ENCODE results near the gene C1QTNF9. TPM values are rescaled to one million over a fixed set of nuclear protein-coding genes. Genes with fewer than 3 reads are reported as not detected.

C1QTNF9 gene
- total RNA-seq, 1 experiment from 2014 or later: not detected

GRCh38 chr13:24351423-24351822 is 42.0 kb downstream of the C1QTNF9 start:
- Mint-ChIP-seq H3K9me3 (no peaks in the 10 kb centered on the region), H3K27ac (no peak overlapping the region), H3K4me1 (no peaks in the 10 kb centered on the region), H3K4me3 (no peak overlapping the region), H3K36me3 (no peaks in the 10 kb centered on the region), H3K27me3 (ENCODE audit: low read depth) (no peaks in the 10 kb centered on the region)
- DNase-seq (ENCODE audit: low spot score) (no peak), ATAC-seq (no peak)
- ChIA-PET POLR2A (no interaction called here), CTCF (no interaction called here)
- TF ChIP-seq ZNF423 (CRISPR knock-in tag; IDR thresholded peaks at IDR 0.05): no peak
- no peak for TF ChIP-seq ZNF396 (CRISPR knock-in tag; IDR thresholded peaks at IDR 0.05; ENCODE audit: borderline replicate concordance)

- Mint-ChIP-seq H3K27ac (no peak overlapping the region), H3K4me3 (no peak overlapping the region), H3K36me3 (no peaks in the 10 kb centered on the region), H3K9me3 (no peaks in the 10 kb centered on the region), H3K4me1 (no peaks in the 10 kb centered on the region), H3K27me3 (ENCODE audit: low read depth) (no peaks in the 10 kb centered on the region)
- ChIA-PET POLR2A (no interaction called here), CTCF (no interaction called here)
- TF ChIP-seq NR3C1 (CRISPR knock-in tag; conservative IDR thresholded peaks at IDR 0.05; ENCODE audit: low read depth): no peak
- no peak for TF ChIP-seq STAT6 (CRISPR knock-in tag; conservative IDR thresholded peaks at IDR 0.05; ENCODE audit: low read depth)
- no peak for TF ChIP-seq GABPB1 (CRISPR knock-in tag; IDR thresholded peaks at IDR 0.05)
- TF ChIP-seq CREB1 (CRISPR knock-in tag; IDR thresholded peaks at IDR 0.05): no peak
- no peak for TF ChIP-seq ATF3 (CRISPR knock-in tag; conservative IDR thresholded peaks at IDR 0.05)
- TF ChIP-seq ZSCAN18 (CRISPR knock-in tag; IDR thresholded peaks at IDR 0.05): no peak
- no peak for TF ChIP-seq HMGA2 (CRISPR knock-in tag; IDR thresholded peaks at IDR 0.05)
- TF ChIP-seq OVOL2 (CRISPR knock-in tag; IDR thresholded peaks at IDR 0.05; ENCODE audit: borderline replicate concordance): no peak
- TF ChIP-seq ARID4B (CRISPR knock-in tag; IDR thresholded peaks at IDR 0.05; ENCODE audit: borderline replicate concordance): no peak
- TF ChIP-seq ZNF425 (CRISPR knock-in tag; conservative IDR thresholded peaks at IDR 0.05): no peak
- TF ChIP-seq MXD4 (CRISPR knock-in tag; IDR thresholded peaks at IDR 0.05; ENCODE audit: borderline replicate concordance): no peak
- TF ChIP-seq USF2 (CRISPR knock-in tag; IDR thresholded peaks at IDR 0.05): no peak
- ATAC-seq (no peak), DNase-seq (ENCODE audit: low spot score) (no peak)
Observed at GRCh38 chr13:24353736-24354135, 44.4 kb downstream of the C1QTNF9 start.

Measured in WTC11 (cell line).